ENCODE results near the gene DCN. TPM values are rescaled to one million over a fixed set of nuclear protein-coding genes. Genes with fewer than 3 reads are reported as not detected.

Gene DCN
- total and polyA plus RNA-seq, 2 experiments from 2014 or later: 0.92 to 5.0 TPM

- Histone ChIP-seq H3K27me3 (no peaks in the 10 kb centered on the region), H3K36me3 (no peaks in the 10 kb centered on the region), H3K9me3 (ENCODE audit: low read depth) (no peaks in the 10 kb centered on the region), H3K27ac (no peak overlapping the region), H3K4me1 (ENCODE audit: low read depth) (no peaks in the 10 kb centered on the region), H3K4me3 (no peak overlapping the region)
- no peak for DNase-seq (ENCODE audit: low read depth in 1 of 2, low spot score in 1 of 2)
- no peak for TF ChIP-seq CTCF (IDR thresholded peaks at IDR 0.05; ENCODE audit: low read depth, low read length)
These were observed 89.3 kb downstream of the DCN start for GRCh38 chr12:91093341-91093740.

- no peak for DNase-seq (ENCODE audit: low read depth in 1 of 2, low spot score in 1 of 2)
- Histone ChIP-seq H3K4me3 (no peak overlapping the region), H3K27me3 (no peaks in the 10 kb centered on the region), H3K9me3 (ENCODE audit: low read depth) (no peaks in the 10 kb centered on the region), H3K27ac (no peak overlapping the region), H3K4me1 (ENCODE audit: low read depth) (no peaks in the 10 kb centered on the region), H3K36me3 (no peaks in the 10 kb centered on the region)
- TF ChIP-seq CTCF (IDR thresholded peaks at IDR 0.05; ENCODE audit: low read depth, low read length): no peak
These were observed 90.5 kb downstream of the DCN start for GRCh38 chr12:91091916-91092715.

Other genes starting within 250 kb of the DCN start
- not detected in 2 replicates for gene CCER1, start 227.6 kb downstream of the DCN start, total RNA-seq
- gene CCER1, start 227.6 kb downstream of the DCN start, polyA plus RNA-seq: not detected in 2 replicates
- not detected in 2 replicates for gene EPYC, start 177.8 kb downstream of the DCN start, total RNA-seq
- not detected in 2 replicates for gene EPYC, start 177.8 kb downstream of the DCN start, polyA plus RNA-seq
- not detected in 2 replicates for gene KERA, start 124.8 kb downstream of the DCN start, total RNA-seq
- gene KERA, start 124.8 kb downstream of the DCN start, polyA plus RNA-seq: not detected in 2 replicates
- gene LUM, start 71.3 kb downstream of the DCN start, total RNA-seq: 2.3 and 2.5 TPM in 2 replicates
- gene LUM, start 71.3 kb downstream of the DCN start, polyA plus RNA-seq: 3.5 and 12.7 TPM in 2 replicates